GM18951 (cell line): Measurements from ENCODE around the gene TRPV2.
"Not testable (repeated sequence)": the region's sequence is repeated elsewhere in the genome, so short reads cannot be mapped to it uniquely, and the experiment has no call there.

ENCODE experiments used
- POLR2A ChIP-seq: IDR thresholded peaks from 4 replicates; pipeline ENCODE4 v1.6.1; 2011; ENCODE audit warnings: mild to moderate bottlenecking; ENCODE audit not compliant: insufficient read length, insufficient read depth; ENCODE audit errors: extremely low read depth
- in situ Hi-C: fragments of 300-500 bp; cut with MboI; formaldehyde crosslinking; loops from one replicate; pipeline ENCODE4 v1.12.0; 2022; ENCODE audit warnings: low sequenced_read_pairs, mixed read lengths, inconsistent platforms; ENCODE audit not compliant: unreplicated experiment

Gene TRPV2

DNA sequence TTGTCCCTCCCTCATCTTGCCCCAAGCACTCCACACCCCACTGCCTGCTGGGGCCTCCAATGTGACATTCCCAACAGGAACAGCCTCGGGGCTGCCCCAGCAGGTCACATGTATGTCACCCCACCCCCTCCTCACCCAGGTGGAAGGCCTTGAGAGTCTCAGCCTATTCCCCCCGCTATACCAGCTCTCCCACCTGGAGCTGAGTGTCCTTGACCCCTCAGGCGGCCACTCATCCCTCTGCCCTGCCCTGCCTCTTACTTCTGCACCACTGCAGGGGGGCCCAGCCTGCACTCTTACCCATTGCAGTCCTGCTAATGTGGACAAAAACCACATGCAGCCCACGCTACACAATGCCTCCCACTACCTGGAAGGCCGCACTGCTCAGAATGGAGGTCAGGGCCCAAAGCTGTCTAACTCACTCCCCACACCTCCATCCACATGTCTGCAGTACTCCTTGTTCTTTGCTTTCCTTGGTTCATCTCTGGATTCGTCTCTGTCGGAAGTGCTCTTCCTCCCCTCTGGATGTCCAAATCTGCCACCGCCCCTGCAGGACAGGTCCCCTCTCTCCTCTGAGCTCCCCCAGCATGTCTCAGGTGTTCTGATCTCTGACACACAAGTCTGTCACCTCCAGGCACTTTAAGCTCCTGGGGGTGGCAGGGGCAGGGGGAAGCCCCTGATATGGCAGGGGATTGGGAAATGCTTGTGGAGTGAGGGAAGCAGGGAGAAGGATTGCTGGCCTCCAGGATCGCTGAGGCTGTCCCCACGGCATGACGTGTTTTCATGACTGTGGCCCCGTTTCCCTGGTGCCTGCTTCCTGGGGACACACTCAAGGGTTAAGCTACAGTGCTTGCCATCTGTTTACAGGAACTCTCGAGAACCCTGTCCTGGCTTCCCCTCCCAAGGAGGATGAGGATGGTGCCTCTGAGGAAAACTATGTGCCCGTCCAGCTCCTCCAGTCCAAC, 20.8 kb downstream of the TRPV2 start:
- no peak for TF ChIP-seq POLR2A
- in situ Hi-C loops: loop anchor here (10.0 kb wide), 1 partner anchor 51 kb away; the partner anchor contains the start of gene UBB

- in situ Hi-C loops: loop anchor here (10.0 kb wide), 1 partner anchor 52 kb away; the partner anchor contains the start of gene UBB
- no peak for TF ChIP-seq POLR2A
These were observed 21.7 kb downstream of the TRPV2 start for GRCh38 chr17:16437083-16437482.

DNA sequence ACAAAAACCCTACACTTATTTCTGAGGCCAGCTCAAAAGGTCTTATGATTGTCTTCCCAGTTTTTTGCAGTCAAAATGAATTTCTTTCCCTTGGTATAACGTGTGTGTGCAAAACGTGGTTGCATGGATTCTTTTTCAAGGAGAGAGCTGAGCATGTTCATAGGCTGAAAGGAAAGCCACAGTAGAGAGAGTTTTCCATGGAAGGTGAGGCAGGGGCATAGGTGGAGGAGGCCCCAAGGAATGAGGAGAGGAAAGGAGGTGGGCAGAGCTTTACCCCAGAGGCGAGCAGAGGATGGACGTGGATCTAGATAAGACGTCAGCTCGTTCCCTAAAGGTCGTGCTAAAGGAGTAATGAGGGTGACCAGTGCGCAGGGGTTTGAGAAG, 22.8 kb downstream of the TRPV2 start:
- no peak for TF ChIP-seq POLR2A
- in situ Hi-C loops: loop anchor here (10.0 kb wide), 1 partner anchor 53 kb away; the partner anchor contains the start of gene UBB

DNA sequence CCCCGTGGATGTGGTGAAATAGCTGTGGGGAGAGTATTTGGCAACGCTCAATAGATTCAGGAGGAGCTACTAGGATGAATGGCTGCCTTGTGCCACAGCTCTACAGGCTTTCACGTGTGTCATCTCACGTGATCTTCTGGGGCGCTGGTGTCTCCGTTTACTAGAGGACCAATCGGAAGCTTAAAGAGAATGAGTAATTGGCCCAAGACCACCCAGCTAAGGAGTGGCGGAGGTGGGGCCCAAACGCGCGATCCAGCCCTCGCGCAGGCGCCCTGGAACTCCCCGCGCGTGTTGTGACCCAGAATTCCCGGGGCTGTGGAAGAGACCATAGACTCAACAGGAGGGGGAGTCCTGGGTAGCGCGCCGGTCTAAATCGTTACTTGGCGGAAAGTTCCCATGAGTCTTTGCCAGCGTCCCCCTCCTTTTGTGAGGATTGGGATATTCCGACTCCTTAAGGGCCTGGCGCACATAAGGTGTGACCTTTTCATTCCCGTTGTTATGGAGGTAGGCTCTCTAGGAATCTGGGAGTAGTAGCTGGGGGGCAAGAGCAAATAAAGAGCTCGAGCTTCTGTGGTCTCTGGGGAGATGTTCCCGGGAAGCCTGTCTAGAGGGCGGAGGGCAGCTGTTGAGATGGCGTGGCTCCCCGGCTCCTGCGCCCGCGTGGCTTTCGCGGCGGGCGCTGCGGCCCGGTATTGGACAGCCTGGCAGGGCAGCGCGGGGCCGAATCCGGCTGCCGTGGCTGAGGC, 23.4 kb downstream of the TRPV2 start:
- in situ Hi-C loops: loop anchor here (10.0 kb wide), 1 partner anchor 54 kb away; the partner anchor contains the start of gene UBB
- peak; percentile 93 for TF ChIP-seq POLR2A

DNA sequence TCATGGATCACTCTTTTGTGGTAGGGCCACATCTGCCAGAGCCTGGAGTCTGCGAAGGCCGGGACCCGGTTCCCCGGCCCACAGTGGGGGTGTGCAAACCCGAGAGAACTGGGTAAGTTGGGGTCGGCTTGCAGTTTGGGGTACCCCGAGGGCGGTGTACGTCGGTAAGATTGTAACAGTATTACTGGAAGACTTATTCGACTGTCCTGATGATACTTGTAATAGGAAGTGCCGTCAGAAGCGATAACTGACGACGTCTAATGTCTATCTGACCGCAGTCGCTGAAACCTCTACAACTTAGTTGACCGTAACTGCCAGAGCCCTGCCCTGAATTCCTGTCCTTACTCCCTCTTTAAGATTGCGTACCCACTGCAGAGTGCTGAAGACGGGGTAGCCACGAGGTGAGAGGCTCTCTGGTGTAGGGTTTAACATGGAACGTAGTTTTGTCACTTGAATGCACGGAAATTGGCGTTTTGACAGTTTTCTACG, 24.0 kb downstream of the TRPV2 start:
- no peak for TF ChIP-seq POLR2A
- in situ Hi-C loops: loop anchor here (10.0 kb wide), 1 partner anchor 55 kb away; the partner anchor contains the start of gene UBB

DNA sequence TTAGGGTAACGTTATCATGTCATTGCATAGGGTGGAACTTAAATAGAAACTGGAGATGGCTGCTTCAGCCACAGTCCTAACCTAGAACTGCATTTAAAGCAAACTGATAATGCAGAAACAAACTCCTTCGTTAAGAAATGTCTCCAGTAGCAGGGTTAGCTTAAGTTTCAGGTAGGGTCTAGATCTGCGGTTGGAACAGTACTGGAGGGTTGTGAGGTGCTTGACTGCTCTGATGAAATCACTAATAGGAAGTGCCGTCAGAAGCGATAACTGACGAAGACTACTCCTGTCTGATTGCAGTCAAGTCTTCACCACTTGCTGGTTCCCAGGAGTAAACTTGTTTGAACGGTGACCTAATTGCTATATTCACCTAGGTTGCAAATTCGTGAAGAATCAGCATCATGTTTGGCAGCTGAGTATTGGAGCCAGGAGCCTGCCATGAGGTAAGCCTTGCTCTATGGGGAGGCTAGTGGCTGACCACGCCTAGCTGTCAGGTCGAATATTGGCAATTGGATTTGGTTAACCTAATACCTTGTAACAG, 24.5 kb downstream of the TRPV2 start:
- TF ChIP-seq POLR2A: peak; percentile 36
- in situ Hi-C loops: loop anchor here (10.0 kb wide), 1 partner anchor 55 kb away; the partner anchor contains the start of gene UBB

DNA sequence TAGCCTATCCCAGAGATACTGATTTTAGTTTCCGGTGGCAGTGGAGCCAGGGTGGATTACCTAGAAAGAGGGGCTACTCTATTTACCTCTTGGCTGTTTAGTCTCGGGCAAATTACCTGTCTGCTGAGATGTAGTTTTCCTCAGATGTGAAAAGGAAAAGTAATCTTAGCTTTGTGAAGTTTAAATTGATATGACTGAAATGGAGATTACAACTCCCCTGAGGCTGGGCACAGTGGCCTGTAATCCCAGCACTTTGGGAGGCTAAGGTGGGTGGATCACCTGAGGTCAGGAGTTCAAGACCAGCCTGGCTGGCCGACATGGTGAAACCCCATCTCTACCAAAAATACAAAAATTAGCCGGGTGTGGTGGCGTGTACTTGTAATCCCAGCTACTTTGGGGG, 25.0 kb downstream of the TRPV2 start:
- in situ Hi-C loops: not testable (repeated sequence)

DNA sequence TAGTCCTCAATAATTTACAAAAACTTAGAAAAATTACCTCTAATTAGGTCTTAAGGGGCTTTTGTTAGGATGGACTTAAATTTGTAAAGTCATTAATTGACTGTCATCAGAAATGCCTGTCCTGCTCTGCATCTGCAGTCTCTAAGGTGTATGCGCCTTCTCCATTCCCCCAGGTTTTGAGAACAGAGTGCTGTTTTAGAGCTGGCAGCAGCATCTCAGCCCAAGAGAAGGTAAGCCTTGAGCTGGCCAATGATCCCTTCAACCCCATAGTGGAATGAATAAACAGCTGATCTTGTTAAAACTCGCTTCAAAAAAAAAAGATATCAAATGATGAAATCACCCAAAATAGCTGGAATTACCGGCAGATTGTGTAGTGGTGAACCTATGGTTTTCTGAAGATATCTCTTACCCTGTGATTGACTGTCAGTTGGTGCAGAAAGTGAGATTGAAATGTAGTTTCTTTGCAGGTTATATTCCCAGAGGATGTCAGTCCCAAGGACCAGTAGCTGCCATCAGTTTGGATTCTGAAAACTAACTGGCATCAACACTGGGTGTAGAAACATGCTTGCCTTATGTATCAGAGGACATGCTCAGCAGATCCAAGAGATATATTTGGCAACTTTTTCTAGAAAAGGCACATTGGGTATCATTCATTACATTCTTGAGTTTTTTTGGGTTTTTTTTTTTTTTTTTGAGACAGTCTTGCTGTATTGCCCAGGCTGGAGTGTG, 25.7 kb downstream of the TRPV2 start:
- peak; percentile 30 for TF ChIP-seq POLR2A
- in situ Hi-C loops: no loop called here

GRCh38 chr17:16442141-16442540, 26.8 kb downstream of the TRPV2 start:
- in situ Hi-C loops: no loop called here
- no peak for TF ChIP-seq POLR2A

DNA sequence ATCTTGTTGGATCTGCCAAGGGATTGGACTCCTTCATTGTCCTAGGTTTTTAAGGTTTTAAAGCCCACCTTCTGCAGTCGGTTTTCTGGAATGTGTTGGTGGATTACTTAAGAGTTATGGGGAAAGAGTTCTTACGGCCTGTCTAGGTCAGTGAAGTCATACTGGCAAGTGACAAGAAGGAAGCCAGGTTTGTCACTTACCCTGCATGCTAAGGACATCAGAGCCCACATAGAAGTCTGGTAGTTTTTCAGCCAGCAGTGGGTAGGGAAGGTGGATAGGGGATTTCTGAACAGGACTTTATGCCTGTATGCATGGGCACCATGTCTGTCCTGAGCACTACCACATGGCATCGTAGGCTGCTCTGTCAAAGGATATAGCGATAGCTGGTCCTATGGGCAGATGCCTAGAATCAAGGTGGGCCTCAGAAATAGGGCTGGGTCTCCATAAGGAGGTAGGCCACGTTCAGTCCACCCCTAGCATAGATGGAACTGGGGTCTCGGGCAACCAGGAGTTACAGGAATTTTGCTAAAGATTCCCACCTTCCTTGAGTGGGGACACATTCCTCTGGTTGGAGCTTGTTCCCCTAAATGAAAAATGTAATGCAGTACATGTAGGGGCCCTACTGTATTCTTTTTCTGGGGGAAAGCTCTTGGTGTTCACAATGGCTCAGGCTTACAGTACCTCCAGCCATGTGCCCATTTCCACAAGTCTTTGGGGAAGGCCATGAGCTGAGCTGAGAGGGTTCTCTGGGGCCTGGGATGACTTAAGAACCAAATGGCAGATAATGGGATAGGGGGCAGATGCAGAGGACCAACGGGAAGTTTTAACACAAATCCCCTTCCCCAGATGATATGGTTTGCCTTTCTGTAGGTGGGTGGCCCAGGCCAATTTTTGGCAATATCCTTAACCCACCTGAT, 27.5 kb downstream of the TRPV2 start:
- in situ Hi-C loops: no loop called here
- no peak for TF ChIP-seq POLR2A

GRCh38 chr17:16443511-16444257, 28.3 kb downstream of the TRPV2 start:
- in situ Hi-C loops: no loop called here
- TF ChIP-seq POLR2A: peak; percentile 59
